ENCODE results near the gene CAMK4.

DNA sequence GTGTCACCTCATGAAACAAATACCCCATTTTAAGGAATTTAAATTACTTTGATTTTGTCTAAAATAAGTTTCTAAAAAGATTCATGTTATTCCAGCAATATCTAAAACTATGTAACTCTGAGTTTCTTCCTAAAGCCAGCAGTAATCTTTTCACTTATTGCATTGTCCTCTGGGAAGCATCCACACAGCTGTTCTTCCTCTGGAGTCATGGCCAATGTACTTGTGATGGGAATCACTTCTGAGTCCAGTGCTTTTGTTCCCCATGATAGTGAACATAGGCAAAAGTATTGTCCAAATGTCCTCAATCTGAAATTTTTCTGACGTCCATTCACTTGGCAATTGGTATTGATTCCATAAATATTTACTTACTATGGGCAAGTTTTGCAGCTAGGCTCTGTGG is 163.2 kb downstream of the CAMK4 start:
- TF ChIP-seq GATA2 (IDR thresholded peaks at IDR 0.05; ENCODE audit: low read depth, low read length): no peak
- TF ChIP-seq GATA3 (IDR thresholded peaks at IDR 0.05; ENCODE audit: low read depth, low read length): no peak
